Esophagus squamous epithelium (tissue), 5 donors: ENCODE results near the gene SH3BP2. TPM values are rescaled to one million over a fixed set of nuclear protein-coding genes. Genes with fewer than 3 reads are reported as not detected.
A peak's percentile ranks its signal among the peaks of the same experiment; 100 is the strongest.

ENCODE experiments used
- DNase-seq: peaks from one replicate; lab custom pipeline; 2025; lab: John Stamatoyannopoulos, UW
- H3K27ac ChIP-seq, 4 donors: fragments of 200-600 bp; sonication (generic); one replicate each; pipeline ENCODE4 v1.5.1; 2016 to 2019; ENCODE audit warnings: mild to moderate bottlenecking in 1 of 4
- H3K27me3 ChIP-seq, 4 donors: fragments of 200-600 bp; sonication (generic); 1 replicate in 3 of 4; 2 replicates in 1 of 4; pipeline versions ENCODE4 v1.5.1 to v1.6.0; 2017 to 2021; ENCODE audit warnings: antibody characterized with exemption in 1 of 4
- H3K36me3 ChIP-seq, 3 donors: fragments of 200-600 bp; sonication (generic); one replicate each; pipeline ENCODE4 v1.5.1; 2016 to 2019
- H3K4me1 ChIP-seq, 3 donors: fragments of 200-600 bp; sonication (generic); one replicate each; pipeline ENCODE4 v1.5.1; 2017 to 2019
- H3K4me3 ChIP-seq, 4 donors: fragments of 200-600 bp; sonication (generic); 1 replicate in 3 of 4; 2 replicates in 1 of 4; pipeline ENCODE4 v1.5.1; 2016 to 2019; ENCODE audit warnings: mild to moderate bottlenecking in 2 of 4, moderate library complexity in 1 of 4
- H3K9me3 ChIP-seq, 3 donors: fragments of 200-600 bp; sonication (generic); one replicate each; pipeline ENCODE4 v1.5.1; 2016 to 2019
- POLR2A ChIP-seq, 4 donors: fragments of 450-650 bp; IDR thresholded peaks; one replicate each; pipeline ENCODE4 v1.6.1; 2017; ENCODE audit warnings: antibody characterized with exemption in 4 of 4, mild to moderate bottlenecking in 4 of 4, moderate library complexity in 3 of 4
- WGBS, 2 donors: methylation state at CpG; one replicate each; pipeline ENCODE4 v1.1.5; 2018; 5-methylcytosine and 5-hydroxymethylcytosine counted together
- intact Hi-C: fragments of 100-400 bp; cut with DNase I; formaldehyde crosslinking; loops from one replicate; pipeline ENCODE4 v1.15.0; 2022
- total RNA-seq, 4 donors: library from RNA; depleted of rRNA; stranded (reverse); fragments of >200 nt; gene quantifications; one replicate each; pipeline ENCODE4 v1.1.0, GENCODE V29; 2016
- TF ChIP-seq, protein P1 (sequence below), 6 experiments: fragments of 450-650 bp in 4 of 6; fragments of 200-600 bp in 2 of 6; sonication (generic) in 2 of 6; IDR thresholded peaks; one replicate each; pipeline ENCODE4 v1.5.1; 2016 to 2019; ENCODE audit warnings: antibody characterized with exemption in 6 of 6, mild to moderate bottlenecking in 4 of 6, moderate library complexity in 4 of 6
- donor health status: DM: yes; HTN: yes; CAD: no.

SH3BP2 gene
- total RNA-seq, 4 donors from 2014 or later: 13.5 to 36.8 (median 34.0) TPM

DNA sequence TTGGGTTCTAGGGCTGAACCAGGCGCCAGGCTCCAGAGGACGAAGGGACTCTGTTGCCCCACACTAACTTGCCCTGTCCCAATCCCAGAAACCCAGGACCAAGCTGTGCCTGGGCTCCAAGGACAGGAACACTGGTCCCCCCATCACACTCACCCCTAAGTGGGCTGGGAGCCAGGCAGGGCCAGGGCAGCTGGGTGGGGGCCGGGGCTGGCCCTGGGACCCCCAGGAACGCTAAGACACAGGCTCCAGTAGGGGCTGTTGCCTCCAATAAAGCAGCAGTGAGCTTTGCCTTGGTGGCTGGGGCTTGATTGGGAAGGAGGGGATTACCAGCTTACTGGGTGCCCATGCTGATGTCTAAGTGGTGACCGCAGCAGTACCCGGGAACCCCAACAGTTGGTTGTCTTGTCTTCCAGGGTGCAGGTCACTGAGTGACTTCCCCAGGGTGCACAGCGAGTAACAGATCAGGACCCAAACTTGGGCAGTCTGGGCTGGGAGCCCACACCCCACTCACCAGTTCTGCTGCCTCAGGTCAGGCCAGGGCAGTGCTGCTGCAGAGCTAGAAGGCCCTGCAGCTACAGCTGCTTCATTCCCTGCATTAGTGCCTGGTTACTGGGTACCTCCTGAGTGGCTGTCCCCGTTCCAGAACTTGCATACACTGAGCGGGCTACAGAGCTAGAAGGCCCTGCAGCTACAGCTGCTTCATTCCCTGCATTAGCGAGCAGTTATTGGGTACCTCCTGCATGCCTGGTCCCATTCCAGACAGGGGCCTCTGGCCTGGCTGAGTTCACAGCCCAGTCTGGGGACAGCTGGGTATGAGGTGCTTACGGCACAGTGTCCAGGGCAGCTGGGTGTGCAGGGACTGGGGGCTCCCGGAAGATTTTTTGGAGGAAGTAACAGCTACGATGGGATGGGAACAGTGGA, 41.4 kb downstream of the SH3BP2 start:
- peak overlapping the region in 2 of 4 donors; percentile 23 to 72 for H3K27ac ChIP-seq
- no peak for DNase-seq
- 90 to 100% methylated on average over 2 to 6 of the region's 13 CpGs for WGBS, 2 donors
- no peaks in the 10 kb centered on the region for H3K9me3 ChIP-seq
- H3K4me3 ChIP-seq: no peak overlapping the region
- H3K4me1 ChIP-seq: peaks cover 10 to 47% (median 22%) of the 10 kb centered on the region in 3 donors
- H3K27me3 ChIP-seq: no peaks in the 10 kb centered on the region
- no peak for TF ChIP-seq POLR2A (IDR thresholded peaks at IDR 0.05)
- TF ChIP-seq, protein P1, sequence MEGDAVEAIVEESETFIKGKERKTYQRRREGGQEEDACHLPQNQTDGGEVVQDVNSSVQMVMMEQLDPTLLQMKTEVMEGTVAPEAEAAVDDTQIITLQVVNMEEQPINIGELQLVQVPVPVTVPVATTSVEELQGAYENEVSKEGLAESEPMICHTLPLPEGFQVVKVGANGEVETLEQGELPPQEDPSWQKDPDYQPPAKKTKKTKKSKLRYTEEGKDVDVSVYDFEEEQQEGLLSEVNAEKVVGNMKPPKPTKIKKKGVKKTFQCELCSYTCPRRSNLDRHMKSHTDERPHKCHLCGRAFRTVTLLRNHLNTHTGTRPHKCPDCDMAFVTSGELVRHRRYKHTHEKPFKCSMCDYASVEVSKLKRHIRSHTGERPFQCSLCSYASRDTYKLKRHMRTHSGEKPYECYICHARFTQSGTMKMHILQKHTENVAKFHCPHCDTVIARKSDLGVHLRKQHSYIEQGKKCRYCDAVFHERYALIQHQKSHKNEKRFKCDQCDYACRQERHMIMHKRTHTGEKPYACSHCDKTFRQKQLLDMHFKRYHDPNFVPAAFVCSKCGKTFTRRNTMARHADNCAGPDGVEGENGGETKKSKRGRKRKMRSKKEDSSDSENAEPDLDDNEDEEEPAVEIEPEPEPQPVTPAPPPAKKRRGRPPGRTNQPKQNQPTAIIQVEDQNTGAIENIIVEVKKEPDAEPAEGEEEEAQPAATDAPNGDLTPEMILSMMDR (IDR thresholded peaks at IDR 0.05): no peak
- intact Hi-C loops: loop anchor here (10.0 kb wide), 1 partner anchor 69 kb away; no protein-coding TSS in a partner anchor
- H3K36me3 ChIP-seq: peaks cover 9 to 75% (median 44%) of the 10 kb centered on the region in 3 donors

DNA sequence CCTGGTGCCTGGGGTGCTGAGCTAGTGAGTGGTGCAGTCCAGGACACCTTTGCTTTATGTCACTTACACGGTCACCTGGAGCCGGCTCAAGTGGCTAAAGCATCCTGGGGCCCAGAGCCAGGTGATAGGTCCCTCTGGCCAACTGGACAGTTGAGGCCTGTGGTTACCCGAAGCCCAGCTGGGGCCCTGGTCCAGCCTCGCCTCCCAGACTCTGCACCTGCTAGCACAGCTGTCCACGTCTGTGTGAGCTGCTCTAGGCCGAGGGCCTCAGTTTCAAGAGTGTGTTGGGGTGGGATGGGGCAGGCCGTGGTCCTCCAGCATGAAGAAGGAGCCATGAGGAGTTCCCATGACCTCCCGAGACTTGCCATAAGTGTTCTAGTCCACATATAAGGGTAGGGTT, 43.1 kb downstream of the SH3BP2 start:
- Histone ChIP-seq H3K27ac (peak overlapping the region in 2 of 4 donors; percentile 42 to 72), H3K4me3 (no peak overlapping the region), H3K27me3 (no peaks in the 10 kb centered on the region), H3K36me3 (peaks cover 0 to 58% (median 32%) of the 10 kb centered on the region in 3 donors), H3K4me1 (peaks cover 10 to 47% (median 22%) of the 10 kb centered on the region in 3 donors), H3K9me3 (no peaks in the 10 kb centered on the region)
- no peak for TF ChIP-seq POLR2A (IDR thresholded peaks at IDR 0.05)
- TF ChIP-seq, protein P1 (IDR thresholded peaks at IDR 0.05): no peak
- intact Hi-C loops: loop anchor here (10.0 kb wide), 1 partner anchor 71 kb away; no protein-coding TSS in a partner anchor
- WGBS, 2 donors: 87 to 100% methylated on average over 1 to 4 of the region's 8 CpGs
- DNase-seq: no peak

DNA sequence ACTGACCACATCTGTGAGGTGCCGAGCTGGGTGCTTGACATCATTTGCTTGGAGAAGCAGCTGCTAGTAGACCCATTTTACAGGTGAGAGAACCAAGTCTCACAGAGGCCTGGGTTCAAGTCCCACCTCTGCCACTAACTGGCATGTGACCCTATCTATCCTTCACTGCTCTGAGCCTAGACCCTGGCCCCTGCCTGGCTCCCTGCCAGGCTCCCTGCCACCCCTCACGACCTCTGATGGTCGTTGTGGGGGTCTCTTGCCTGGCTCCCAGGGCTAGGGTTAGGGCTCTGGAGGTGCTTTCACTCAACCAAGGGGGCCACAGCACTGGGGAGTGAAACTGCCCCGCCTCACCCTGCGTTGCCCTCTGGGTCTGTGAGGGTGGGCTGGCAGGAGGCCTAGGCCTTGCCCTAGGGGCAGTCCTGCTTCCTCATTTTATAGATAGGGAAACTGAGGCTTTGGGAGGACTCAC, 43.5 kb downstream of the SH3BP2 start:
- WGBS, 2 donors: 90% methylated on average over 3 of the region's 5 CpGs; no CpG with 5 or more reads in 1 of the 2 donors
- Histone ChIP-seq H3K9me3 (no peaks in the 10 kb centered on the region), H3K27ac (peak overlapping the region in 2 of 4 donors; percentile 42 to 72), H3K27me3 (no peaks in the 10 kb centered on the region), H3K4me1 (peaks cover 10 to 47% (median 22%) of the 10 kb centered on the region in 3 donors), H3K36me3 (peaks cover 0 to 53% (median 27%) of the 10 kb centered on the region in 3 donors), H3K4me3 (no peak overlapping the region)
- intact Hi-C loops: loop anchor here (10.0 kb wide), 1 partner anchor 72 kb away; no protein-coding TSS in a partner anchor
- TF ChIP-seq POLR2A (IDR thresholded peaks at IDR 0.05): no peak
- TF ChIP-seq, protein P1 (IDR thresholded peaks at IDR 0.05): no peak
- DNase-seq: no peak

DNA sequence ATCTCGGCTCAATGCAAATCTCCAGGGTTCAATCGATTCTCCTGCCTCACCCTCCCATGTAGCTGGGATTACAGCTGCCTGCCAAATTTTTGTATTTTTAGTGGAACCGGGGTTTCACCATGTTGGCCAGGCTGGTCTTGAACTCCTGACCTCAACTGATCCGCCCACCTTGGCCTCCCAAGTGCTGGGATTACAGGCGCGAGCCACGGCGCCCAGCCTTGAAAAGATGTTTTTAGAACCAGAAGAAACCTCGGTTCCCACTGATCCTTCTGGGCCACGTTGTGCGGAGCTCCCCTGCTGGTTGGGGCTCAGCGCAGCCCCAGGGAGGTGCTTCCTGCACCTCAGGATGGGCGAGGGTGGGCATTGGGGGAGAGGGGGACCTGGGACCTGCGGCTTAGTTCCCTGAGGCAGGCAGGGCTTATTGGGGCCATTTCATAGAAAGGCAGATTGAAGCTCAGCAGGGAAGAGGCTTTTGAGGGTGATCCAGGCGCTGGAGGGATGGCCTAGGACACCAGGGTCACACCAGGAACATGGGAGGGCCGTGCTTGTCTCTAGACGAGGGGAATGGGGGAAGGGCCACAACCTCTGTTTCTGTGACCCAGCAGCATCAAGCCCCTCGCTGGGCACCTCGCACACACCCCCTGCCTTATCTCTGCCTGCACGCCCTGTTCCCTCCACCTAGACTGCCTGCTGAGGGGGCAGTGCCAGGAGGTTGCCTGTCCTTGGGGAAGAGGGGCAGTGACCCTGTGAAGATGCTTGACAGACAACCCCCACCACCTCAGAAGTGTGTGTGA, 44.4 kb downstream of the SH3BP2 start:
- TF ChIP-seq POLR2A (IDR thresholded peaks at IDR 0.05): no peak
- TF ChIP-seq, protein P1 (IDR thresholded peaks at IDR 0.05): no peak
- H3K36me3 ChIP-seq: peaks cover 0 to 45% (median 20%) of the 10 kb centered on the region in 3 donors
- WGBS, 2 donors: 56 to 71% methylated on average over 9 to 16 of the region's 20 CpGs

More for the DNA sequence above, 44.4 kb downstream of the SH3BP2 start:
- Histone ChIP-seq H3K27me3 (no peaks in the 10 kb centered on the region), H3K4me3 (peak overlapping the region in 1 of 4 donors; percentile 13), H3K4me1 (peaks cover 10 to 47% (median 22%) of the 10 kb centered on the region in 3 donors), H3K9me3 (no peaks in the 10 kb centered on the region), H3K27ac (peak overlapping the region; percentile 56 to 72 (median 66))
- DNase-seq: no peak
- intact Hi-C loops: loop anchor here (10.0 kb wide), 1 partner anchor 73 kb away; no protein-coding TSS in a partner anchor
